Effector memory CD8-positive, alpha-beta T cell (primary cell): Measurements from ENCODE around the gene SLC50A1.
"Not testable (repeated sequence)": the region's sequence is repeated elsewhere in the genome, so short reads cannot be mapped to it uniquely, and the experiment has no call there.

Experiments used
- ATAC-seq: fragments of 150-1000 bp; cut with Tn5 transposase; replicated peaks from 2 replicates; pipeline ENCODE4 v1.10.0; 2021; ENCODE audit warnings: mild to moderate bottlenecking, moderate library complexity
- DNase-seq, 3 experiments: peaks; one replicate each; pipeline ENCODE4 v3.0.0; 2021
- H3K27ac Mint-ChIP-seq, 2 donors: one replicate each; pipeline ENCODE4 v1.8.0; 2022; ENCODE audit warnings: mild to moderate bottlenecking in 2 of 2, mixed read lengths in 2 of 2, moderate library complexity in 2 of 2
- H3K27me3 Mint-ChIP-seq, 2 donors: one replicate each; pipeline ENCODE4 v1.8.0; 2022; ENCODE audit warnings: mixed read lengths in 2 of 2
- H3K36me3 Mint-ChIP-seq: one replicate; pipeline ENCODE4 v1.8.0; 2022; ENCODE audit warnings: mild to moderate bottlenecking, moderate library complexity, mixed read lengths; ENCODE audit not compliant: insufficient read depth
- H3K4me1 Mint-ChIP-seq, 2 donors: one replicate each; pipeline ENCODE4 v1.8.0; 2022; ENCODE audit warnings: low read depth in 2 of 2, mixed read lengths in 2 of 2
- H3K4me3 Mint-ChIP-seq, 2 donors: one replicate each; pipeline ENCODE4 v1.8.0; 2022; ENCODE audit warnings: mild to moderate bottlenecking in 2 of 2, mixed read lengths in 2 of 2, moderate library complexity in 2 of 2
- H3K9me3 Mint-ChIP-seq, 2 donors: one replicate each; pipeline ENCODE4 v1.8.0; 2022; ENCODE audit warnings: mixed read lengths in 2 of 2

Gene SLC50A1

DNA sequence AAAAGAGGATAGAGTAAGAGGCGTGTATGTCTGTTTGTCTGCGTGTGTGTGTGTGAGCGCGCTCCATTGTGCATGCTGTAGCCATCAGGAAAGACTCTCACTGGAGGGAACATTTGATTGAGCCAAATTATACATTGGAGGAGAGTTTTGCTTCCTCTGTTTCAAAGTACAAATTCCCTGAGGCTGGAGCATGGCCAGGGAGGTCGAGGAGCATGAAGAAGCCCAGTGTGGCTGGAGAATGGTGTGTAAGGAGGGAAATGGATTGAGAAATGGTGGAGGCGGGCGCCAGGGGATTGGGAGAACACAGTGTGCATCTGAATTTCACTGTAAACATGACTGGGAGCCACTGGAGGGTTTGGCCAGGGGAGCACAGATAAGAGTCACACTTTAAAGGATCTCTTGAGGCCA lies 30.0 kb upstream of the SLC50A1 start:
- no peaks in the 10 kb centered on the region for H3K4me1 Mint-ChIP-seq
- peaks cover 10 to 13% of the 10 kb centered on the region in 2 donors for H3K27me3 Mint-ChIP-seq
- ATAC-seq = no peak
- H3K27ac Mint-ChIP-seq = peak overlapping the region in 1 of 2 donors; percentile 6
- no peaks in the 10 kb centered on the region for H3K9me3 Mint-ChIP-seq
- H3K4me3 Mint-ChIP-seq = no peak overlapping the region
- H3K36me3 Mint-ChIP-seq = peaks cover 3% of the 10 kb centered on the region
- DNase-seq = no peak

- no peak for ATAC-seq
- Mint-ChIP-seq H3K27me3 (peaks cover 13 to 18% of the 10 kb centered on the region in 2 donors), H3K4me3 (no peak overlapping the region), H3K27ac (no peak overlapping the region), H3K9me3 (no peaks in the 10 kb centered on the region), H3K36me3 (peaks cover 3% of the 10 kb centered on the region), H3K4me1 (no peaks in the 10 kb centered on the region)
- no peak for DNase-seq
Measured at GRCh38 chr1:155106862-155107261, 28.8 kb upstream of the SLC50A1 start.

GRCh38 chr1:155107309-155108264 lies 28.1 kb upstream of the SLC50A1 start:
- DNase-seq = no peak
- no peaks in the 10 kb centered on the region for H3K9me3 Mint-ChIP-seq
- H3K36me3 Mint-ChIP-seq = peaks cover 3% of the 10 kb centered on the region
- no peak for ATAC-seq
- H3K27me3 Mint-ChIP-seq = peaks cover 13 to 22% of the 10 kb centered on the region in 2 donors
- no peak overlapping the region for H3K27ac Mint-ChIP-seq
- H3K4me3 Mint-ChIP-seq = no peak overlapping the region
- H3K4me1 Mint-ChIP-seq = no peaks in the 10 kb centered on the region

GRCh38 chr1:155108296-155108695 lies 27.4 kb upstream of the SLC50A1 start:
- DNase-seq (no peak), ATAC-seq (no peak)
- Mint-ChIP-seq H3K36me3 (peaks cover 3% of the 10 kb centered on the region), H3K4me1 (no peaks in the 10 kb centered on the region), H3K4me3 (no peak overlapping the region), H3K27ac (no peak overlapping the region), H3K9me3 (no peaks in the 10 kb centered on the region), H3K27me3 (peaks cover 13 to 22% of the 10 kb centered on the region in 2 donors)

DNA sequence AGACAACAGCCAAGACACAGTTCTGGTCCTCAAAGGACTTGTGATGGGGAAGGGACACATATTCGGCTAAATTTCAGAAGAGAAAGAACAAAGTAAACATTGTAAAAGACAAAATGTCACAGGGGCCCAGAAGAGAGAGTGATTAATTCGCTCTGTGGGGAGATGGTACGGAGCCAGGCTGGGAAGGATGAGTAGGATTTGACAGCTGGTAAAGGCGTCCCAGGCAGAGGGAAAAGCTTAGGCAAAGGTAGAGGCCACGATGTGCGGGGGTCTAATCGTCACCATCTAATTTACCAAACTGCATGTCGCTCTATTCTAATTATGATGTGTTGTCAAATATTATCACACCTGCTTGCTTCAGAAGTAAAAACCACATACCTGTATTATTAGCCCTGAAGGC lies 25.3 kb upstream of the SLC50A1 start:
- peaks cover 15 to 25% of the 10 kb centered on the region in 2 donors for H3K27me3 Mint-ChIP-seq
- ATAC-seq = no peak
- no peak for DNase-seq
- H3K36me3 Mint-ChIP-seq = peaks cover under 1% of the 10 kb centered on the region
- no peak overlapping the region for H3K27ac Mint-ChIP-seq
- no peaks in the 10 kb centered on the region for H3K9me3 Mint-ChIP-seq
- H3K4me3 Mint-ChIP-seq = no peak overlapping the region
- no peaks in the 10 kb centered on the region for H3K4me1 Mint-ChIP-seq

DNA sequence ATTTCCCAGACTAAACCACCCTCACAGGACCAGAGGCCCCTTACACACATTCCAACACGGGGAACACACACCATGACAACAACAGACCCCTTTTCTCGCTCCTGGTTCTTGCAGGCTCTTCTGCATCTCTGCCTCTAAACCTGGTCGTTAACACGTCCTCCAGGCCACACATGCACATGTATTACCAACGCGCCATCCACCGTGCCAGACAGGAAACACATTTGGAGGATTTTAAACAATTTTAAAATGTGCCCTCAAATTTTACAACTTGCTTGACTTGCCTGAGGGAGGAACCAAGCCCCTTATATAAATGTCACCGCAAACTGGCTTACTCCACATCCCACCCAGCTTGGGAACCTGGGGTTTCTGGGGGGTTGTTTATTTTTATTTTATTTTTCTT lies 24.8 kb upstream of the SLC50A1 start:
- Mint-ChIP-seq H3K4me1 (no peaks in the 10 kb centered on the region), H3K27ac (no peak overlapping the region), H3K36me3 (no peaks in the 10 kb centered on the region), H3K4me3 (no peak overlapping the region), H3K27me3 (peaks cover 14 to 24% of the 10 kb centered on the region in 2 donors), H3K9me3 (no peaks in the 10 kb centered on the region)
- DNase-seq (no peak), ATAC-seq (no peak)

DNA sequence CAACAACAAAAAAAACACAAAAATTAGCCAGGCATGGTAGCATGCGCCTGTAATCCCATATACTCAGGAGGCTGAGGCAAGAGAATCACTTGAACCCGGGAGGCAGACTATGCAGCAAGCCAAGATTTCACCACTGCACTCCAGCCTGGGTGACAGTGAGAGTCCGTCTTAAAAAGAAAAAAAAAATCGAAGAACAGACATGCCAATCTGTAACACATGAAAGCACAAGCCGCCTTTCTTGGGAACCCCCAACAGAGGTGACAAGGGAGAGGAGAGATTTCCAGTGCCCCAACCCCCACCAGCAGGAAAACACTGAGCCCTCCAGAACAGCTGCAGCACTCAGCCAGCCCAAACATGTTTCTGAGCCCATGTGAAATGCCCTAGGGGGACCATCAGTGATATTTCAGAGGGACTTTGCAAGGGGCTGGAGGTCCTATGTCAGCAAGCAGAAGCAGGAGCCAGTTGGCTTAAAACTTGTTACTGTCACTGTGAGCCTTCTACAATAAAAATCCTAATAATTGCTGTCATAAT lies 22.1 kb upstream of the SLC50A1 start:
- H3K36me3 Mint-ChIP-seq = no peaks in the 10 kb centered on the region
- no peak overlapping the region for H3K27ac Mint-ChIP-seq
- no peak overlapping the region for H3K4me3 Mint-ChIP-seq
- ATAC-seq (no peak), DNase-seq (no peak)
- peaks cover 24 to 48% of the 10 kb centered on the region in 2 donors for H3K27me3 Mint-ChIP-seq
- no peaks in the 10 kb centered on the region for H3K4me1 Mint-ChIP-seq
- no peaks in the 10 kb centered on the region for H3K9me3 Mint-ChIP-seq

GRCh38 chr1:155116113-155116764 lies 19.4 kb upstream of the SLC50A1 start:
- H3K4me3 Mint-ChIP-seq = no peak overlapping the region
- no peak for DNase-seq
- ATAC-seq = no peak
- H3K27ac Mint-ChIP-seq = no peak overlapping the region
- H3K9me3 Mint-ChIP-seq = no peaks in the 10 kb centered on the region
- peaks cover 20 to 51% of the 10 kb centered on the region in 2 donors for H3K27me3 Mint-ChIP-seq
- H3K4me1 Mint-ChIP-seq = no peaks in the 10 kb centered on the region
- no peaks in the 10 kb centered on the region for H3K36me3 Mint-ChIP-seq

- no peak for DNase-seq
- ATAC-seq = no peak
- H3K4me1 Mint-ChIP-seq = no peaks in the 10 kb centered on the region
- H3K36me3 Mint-ChIP-seq = peaks cover 4% of the 10 kb centered on the region
- H3K4me3 Mint-ChIP-seq = no peak overlapping the region
- no peaks in the 10 kb centered on the region for H3K9me3 Mint-ChIP-seq
- peaks cover 20 to 46% of the 10 kb centered on the region in 2 donors for H3K27me3 Mint-ChIP-seq
- H3K27ac Mint-ChIP-seq = no peak overlapping the region
Measured at GRCh38 chr1:155117610-155118009, 18.0 kb upstream of the SLC50A1 start.

DNA sequence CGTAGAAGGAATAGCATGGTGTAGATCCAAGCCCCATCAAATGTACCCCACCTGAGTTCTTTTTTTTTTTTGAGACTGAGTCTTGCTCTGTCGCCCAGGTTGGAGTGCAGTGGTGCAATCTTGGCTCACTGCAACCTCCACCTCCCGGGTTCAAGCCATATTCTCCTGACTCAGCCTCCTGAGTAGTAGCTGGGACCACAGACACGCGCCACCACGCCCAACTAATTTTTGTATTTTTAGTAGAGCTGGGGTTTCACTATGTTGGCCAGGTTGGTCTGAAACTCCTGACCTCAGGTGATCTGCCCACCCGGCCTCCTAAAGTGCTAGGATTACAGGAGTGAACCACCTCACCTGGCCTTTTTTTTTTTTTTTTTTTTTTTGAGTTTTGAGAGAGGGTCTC lies 17.6 kb upstream of the SLC50A1 start:
- not testable (repeated sequence) for H3K4me3 Mint-ChIP-seq, H3K36me3 Mint-ChIP-seq, H3K27ac Mint-ChIP-seq, H3K9me3 Mint-ChIP-seq, H3K4me1 Mint-ChIP-seq, DNase-seq, ATAC-seq
- H3K27me3 Mint-ChIP-seq = peaks cover 20 to 46% of the 10 kb centered on the region in 2 donors

DNA sequence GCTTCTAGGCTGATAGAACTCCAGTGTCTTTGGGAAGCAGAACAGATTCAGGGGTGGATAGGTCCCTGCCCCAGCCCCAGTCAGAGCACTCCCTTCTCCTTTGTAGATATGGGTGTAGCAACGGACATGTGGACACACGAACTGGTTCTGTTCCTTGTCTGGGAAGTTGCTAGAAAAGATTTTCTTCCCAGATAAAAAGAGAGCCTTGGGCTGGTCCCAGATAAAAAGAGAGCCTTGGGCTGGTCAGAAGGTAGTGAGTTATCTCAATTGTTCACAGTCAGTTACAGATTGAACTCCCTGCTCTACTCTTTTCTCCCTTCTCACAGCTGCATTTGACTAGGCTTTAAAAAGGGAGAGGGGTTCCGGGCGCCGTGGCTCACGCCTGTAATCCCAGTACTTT lies 15.4 kb upstream of the SLC50A1 start:
- H3K4me1 Mint-ChIP-seq = no peaks in the 10 kb centered on the region
- peaks cover 15 to 50% of the 10 kb centered on the region in 2 donors for H3K27me3 Mint-ChIP-seq
- ATAC-seq (no peak), DNase-seq (no peak)
- H3K4me3 Mint-ChIP-seq = no peak overlapping the region
- no peaks in the 10 kb centered on the region for H3K9me3 Mint-ChIP-seq
- no peak overlapping the region for H3K27ac Mint-ChIP-seq
- H3K36me3 Mint-ChIP-seq = peaks cover 4% of the 10 kb centered on the region

GRCh38 chr1:155121249-155121648 lies 14.4 kb upstream of the SLC50A1 start:
- Mint-ChIP-seq H3K27me3 (peaks cover 9 to 50% of the 10 kb centered on the region in 2 donors), H3K27ac (no peak overlapping the region), H3K4me1 (no peaks in the 10 kb centered on the region), H3K4me3 (no peak overlapping the region), H3K36me3 (peaks cover 4% of the 10 kb centered on the region), H3K9me3 (no peaks in the 10 kb centered on the region)
- no peak for DNase-seq
- no peak for ATAC-seq

DNA sequence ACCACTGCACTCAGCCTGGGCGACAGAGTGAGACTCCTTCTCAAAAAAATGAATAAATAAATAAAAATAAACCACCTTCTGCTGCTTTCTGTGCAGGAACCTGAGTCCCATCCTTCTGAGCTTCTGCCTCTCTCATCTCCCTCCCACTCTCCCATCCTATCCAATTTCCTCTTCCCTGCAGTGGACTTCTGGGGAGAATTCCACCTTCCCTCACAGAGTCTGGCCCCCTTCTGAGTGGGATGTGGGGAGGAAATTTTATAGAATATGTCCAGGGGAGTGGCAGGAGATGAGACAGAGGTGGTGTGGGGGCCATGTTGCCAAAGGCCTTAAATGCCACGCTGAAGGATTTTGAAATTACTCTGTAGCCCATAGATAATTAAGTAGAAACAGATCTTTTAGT lies 13.3 kb upstream of the SLC50A1 start:
- Mint-ChIP-seq H3K27ac (no peak overlapping the region), H3K27me3 (peaks cover 0 to 50% of the 10 kb centered on the region in 2 donors), H3K4me3 (no peak overlapping the region), H3K4me1 (peaks cover 8 to 9% of the 10 kb centered on the region in 2 donors), H3K9me3 (no peaks in the 10 kb centered on the region), H3K36me3 (peaks cover 4% of the 10 kb centered on the region)
- DNase-seq (no peak), ATAC-seq (no peak)
